GM21447 (cell line): ENCODE measurements around the gene RPL3.
"Not testable (repeated sequence)": the region's sequence is repeated elsewhere in the genome, so short reads cannot be mapped to it uniquely, and the experiment has no call there.

Source experiments
- ATAC-seq: cut with Tn5 transposase; IDR thresholded peaks from one replicate; pipeline ENCODE4 v1.9.1; 2021; ENCODE audit not compliant: unreplicated experiment

The RPL3 gene

DNA sequence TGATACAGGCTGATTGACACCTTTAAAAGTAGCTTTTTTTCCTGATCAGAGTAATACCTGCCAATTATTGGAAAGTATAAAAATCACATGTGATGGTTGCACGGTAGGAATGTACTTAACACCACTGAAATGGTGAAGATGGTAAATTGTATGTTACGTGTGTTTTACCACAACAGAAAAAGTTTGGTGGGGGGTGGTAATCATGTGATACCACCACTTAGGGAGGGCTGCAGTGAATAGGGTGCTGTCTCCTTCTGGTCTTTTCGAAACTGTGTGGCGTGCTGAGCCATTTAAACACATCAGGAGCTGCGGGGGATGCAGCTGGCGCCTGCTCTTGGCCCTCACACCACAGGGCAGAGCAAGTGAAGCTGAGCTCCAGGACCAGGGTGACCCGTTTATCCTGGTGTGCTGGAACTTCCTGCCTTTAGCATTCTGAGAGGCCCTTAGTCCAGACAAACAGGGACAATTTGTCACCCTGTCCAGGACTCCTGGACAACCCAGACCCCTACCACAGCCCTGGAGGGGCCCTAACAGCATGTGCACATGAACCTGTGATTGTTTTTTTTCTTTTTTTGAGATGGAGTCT, 33.0 kb upstream of the RPL3 start:
- ATAC-seq: no peak

DNA sequence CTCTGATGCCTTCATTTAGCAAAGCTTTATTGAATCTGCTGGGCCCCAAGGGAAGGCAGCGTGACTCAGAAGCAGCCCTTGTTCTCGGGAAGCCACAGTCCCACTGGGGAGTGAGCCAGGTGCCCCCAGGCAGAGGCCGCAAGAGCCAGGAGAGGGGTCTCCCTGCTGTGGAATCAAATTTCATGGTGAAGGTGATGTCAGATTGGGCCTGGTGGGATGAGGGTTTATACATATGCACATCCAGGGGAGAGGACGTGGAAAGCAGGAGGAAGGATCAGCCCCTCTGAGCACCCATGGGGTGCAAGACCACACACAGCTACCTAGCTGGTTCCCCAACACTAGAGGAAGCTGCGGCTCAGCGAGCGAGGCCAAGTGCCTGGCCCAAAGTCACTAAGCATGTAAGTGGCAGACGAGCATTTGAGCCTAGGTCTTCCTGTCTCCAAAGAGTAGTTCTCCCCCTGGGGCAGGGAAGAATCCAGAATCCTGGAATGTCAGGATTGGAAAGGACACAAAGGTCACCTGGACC, 32.3 kb upstream of the RPL3 start:
- ATAC-seq: no peak

DNA sequence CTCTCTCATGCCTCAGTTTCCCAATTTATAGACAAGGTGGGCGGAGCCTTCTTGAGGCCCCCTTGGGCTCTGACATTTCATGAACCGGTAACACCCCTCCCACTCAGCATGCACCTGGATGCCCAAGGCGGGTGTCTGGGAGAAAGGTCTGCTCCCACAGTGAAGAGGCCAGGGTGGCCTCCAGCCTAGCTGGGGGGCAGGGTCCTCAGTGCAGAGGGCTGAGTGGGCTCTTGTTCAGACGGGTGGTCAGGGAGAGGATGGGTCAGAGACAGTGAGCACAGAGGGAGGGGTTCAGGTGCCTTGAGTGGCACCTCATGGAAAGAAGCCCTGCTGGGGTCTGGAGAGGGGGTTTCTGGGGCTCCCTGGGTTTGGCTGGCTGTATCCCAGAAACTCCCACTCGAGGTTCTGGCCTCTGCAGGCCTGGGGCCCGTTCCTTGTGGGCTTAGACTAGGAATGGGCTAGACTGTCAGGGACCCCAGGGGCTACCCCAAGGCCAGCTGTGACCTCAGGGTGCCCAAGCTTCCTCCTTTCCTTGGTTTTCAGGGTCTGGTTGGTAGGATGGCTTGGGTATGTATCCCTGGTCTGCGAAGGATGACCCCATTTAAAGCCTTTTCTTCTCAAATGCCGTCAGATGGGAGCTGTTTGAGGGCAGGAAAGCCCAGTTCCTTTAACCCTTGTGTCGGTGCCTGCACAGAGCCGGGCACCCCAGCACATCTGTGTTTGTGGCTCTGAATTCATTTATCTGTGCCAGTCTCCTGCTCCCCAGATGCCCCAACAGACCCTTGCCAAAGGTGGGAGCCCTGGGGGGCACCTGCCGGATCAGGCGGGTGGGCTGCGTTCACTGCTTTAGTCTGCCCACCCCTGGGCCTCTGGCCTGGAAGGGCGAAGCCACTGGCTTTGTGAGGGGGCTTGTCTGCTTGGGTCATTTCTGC, 31.6 kb upstream of the RPL3 start:
- ATAC-seq: no peak

DNA sequence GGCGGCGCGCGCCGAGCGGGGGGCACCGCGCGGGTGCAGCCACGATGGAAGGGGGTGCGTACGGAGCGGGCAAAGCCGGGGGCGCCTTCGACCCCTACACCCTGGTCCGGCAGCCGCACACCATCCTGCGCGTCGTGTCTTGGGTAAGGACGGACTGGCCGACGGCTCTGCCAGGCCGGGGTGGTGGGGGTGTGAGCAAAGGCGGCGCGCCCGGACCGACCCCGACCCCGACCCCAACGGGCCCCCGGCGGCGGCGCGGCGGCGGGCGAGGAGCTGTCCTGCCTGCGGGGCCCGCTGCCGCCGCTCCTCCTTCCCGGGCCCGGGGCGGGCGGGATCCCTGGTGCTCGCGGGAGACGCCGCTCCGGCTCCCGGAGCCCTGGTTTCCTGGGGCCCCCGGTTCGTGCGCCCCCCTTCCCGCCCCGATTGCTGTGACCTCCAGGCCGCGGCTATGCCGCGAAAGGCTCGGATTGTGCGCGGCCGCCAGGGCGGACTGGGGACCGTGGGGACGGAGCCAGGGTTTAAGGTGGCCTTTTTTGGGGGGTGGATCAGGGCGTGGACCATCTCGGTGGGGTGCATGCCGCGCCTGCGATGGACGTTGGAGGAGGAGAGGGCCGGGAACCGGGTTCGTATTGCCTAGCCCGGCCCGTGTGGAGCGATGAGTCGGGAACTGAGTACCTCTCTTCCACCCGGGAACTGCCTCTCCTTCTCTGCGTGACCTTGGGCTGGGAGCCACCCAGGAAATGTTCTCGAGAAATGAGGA, 30.7 kb upstream of the RPL3 start, which contains the start of gene SYNGR1:
Gene SYNGR1 (plus strand): TSS at position 25 of the 760 bp plus-strand sequence. CDS start 20 bp downstream, at position 45.
- ATAC-seq: no peak

DNA sequence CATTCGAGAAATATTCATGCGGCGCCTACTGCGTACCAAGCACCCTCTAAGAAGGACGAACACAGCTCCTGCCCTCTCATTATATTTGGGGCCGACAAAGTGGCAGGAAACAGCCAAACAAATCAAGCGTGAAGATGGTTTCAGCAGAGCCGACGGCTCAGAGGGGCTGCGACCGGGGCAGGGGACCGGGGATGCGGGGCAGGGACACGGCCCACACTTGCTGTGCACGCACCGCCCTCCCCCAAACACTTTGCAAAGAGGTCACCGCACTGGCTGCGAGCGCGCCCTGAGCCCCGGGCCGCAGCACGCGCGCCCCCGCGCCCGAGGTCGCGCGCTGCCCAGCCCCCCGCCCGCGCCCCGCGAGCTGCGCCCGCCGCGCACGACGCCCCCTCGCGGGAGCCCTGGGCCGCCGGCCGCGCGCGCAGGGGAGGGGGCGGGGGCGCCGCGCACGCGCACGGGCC, 30.1 kb upstream of the RPL3 start:
- no peak for ATAC-seq

DNA sequence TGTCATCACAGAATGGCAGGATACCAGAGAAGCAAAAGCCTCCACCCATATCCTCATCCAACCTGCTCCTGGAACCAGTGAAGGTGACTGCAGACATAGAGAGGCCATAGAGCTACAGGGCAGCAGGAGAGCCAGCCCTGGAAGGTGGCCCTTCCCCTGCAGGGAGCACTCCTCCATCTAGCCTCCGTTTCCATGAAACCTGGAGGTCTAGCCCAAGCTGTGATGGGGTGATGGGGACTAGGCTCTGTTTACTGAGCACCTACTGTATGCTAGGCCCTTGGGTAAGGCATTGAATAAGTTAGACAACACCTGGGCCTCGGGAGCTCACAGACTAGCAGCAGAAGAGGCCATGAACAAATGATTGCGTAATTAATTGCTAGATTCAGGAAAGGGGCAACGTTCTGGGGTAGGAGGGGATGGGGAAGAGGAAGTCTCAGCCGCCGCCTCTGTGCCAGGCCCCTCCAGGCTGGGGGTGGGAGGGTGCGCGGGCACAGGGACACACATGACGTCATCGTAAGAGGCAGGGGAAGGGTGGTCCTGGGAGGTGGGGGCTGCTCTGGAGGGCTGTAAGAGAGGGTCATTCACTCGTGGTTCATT, 29.6 kb upstream of the RPL3 start:
- no peak for ATAC-seq

DNA sequence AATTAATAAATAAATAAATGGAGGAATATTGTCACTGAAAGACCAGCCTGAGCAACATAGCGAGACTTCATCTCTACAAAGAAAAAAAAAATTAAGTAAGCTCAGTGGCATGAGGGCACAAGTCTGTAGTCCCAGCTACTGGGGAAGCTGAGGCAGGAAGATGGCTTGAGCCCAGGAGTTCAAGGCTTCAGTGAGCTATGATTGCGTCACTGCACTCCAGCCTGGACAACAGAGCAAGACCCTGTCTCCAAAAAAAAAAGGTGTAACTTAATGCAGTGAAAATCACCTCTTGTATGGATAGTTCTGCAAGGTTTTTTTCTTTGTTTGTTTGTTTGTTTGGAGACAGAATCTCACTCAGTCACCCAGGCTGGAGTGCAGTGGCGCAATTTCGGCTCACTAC, 25.8 kb upstream of the RPL3 start:
- no peak for ATAC-seq

DNA sequence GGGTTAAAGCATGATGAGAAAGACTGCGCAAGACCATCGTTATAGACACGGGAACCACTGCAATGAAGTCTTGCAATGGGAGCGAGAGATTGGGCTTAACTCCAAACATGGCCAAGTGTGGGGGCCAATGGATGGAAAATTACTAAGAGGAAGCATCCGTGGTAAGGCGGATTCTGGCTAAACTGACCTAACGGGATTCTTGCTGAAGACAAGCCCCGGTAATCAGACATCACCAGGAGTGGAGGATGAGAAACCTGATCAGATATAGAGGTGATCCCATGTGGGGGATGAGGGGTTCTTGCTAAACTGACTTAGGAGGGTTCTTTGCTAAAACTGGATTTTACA, 24.6 kb upstream of the RPL3 start:
- ATAC-seq: no peak

DNA sequence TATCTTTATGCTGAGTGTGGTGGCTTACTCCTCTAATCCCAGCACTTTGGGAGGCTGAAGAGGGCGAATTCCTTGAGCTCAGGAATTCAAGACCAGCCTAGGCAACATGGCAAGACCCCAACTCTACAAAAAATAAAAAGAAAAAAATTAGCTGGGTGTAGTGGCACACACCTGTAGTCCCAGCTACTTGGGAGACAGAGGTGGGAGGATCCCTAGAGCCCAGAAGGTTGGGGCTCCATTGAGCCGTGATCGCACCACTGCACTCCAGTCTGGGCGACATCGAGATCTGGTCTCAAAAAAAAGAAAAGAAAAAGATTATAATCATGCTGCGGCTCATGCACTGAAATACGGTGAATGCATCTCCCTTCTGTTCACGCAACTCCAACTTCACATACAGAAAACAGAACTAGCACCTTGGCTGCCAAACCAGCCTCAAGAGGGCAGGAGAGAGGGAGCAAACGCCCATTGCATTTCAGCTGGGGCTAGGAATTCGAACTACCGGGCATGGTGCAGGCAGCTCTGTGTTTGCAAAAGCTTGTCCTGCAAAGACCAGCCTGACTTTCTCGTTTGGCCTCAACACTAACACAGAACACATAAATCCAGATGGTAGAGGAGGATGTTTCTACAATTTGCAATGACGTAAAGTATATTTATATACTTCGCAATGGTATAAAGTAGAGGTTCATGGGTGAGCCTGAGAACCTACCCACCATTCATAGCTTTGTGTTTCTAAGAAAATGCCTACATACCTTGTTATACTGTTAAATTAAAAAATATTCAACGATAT, 24.0 kb upstream of the RPL3 start:
- no peak for ATAC-seq

DNA sequence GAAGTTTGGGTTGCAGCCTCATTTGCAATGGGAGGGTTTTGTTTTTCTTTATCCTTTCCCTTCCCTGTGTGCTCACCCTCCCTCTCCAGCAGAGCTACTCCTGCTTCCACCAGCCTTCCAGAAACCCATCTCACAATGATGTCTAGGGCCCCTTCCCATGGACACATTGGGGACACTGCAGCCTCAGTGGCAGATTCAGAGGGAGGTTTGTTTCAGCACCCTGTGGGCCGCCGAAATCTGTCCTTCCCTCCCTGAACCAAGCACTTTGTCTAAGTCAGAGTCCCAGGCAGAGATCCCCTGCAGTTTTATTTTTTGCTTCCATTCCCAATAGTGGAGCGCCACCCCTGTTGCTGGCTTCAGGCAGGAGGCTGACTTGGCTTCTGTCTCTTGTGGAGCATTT, 21.8 kb upstream of the RPL3 start:
- no peak for ATAC-seq

DNA sequence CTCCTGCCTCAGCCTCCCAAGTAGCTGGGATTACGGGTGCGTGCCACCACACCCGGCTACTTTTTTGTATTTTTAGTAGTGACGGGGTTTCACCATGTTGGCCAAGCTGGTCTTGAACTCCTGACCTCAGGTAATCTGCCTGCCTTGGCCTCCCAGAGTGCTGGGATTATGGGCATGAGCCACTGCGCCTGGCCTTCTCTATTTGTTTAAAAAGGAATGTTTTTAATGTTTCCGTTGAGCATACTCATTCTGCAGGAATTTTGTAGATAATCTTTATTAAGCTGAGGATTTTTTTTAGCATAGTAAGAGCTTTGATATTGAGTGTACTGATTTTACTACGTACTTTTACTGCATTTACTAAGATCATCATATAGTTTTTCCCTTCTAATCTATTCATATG, 20.4 kb upstream of the RPL3 start:
- ATAC-seq: not testable (repeated sequence)

DNA sequence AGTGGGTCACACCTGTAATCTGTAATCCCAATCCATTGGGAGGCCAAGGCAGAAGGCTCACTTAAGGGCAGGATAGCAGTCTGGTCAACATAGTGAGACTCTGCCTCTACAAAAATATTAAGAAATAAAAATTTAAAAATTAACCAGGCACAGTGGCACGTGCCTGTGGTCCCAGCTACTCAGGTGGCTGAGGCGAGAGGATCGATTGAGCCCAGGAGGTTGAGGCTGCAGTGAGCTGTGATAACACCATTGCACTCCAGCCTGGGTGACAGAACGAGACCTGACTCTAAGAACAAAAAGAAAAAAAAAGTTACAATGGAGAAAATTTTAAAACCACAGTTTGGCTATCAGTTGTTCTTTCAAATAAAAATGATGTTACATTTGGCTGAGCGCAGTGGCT, 17.0 kb upstream of the RPL3 start:
- no peak for ATAC-seq

DNA sequence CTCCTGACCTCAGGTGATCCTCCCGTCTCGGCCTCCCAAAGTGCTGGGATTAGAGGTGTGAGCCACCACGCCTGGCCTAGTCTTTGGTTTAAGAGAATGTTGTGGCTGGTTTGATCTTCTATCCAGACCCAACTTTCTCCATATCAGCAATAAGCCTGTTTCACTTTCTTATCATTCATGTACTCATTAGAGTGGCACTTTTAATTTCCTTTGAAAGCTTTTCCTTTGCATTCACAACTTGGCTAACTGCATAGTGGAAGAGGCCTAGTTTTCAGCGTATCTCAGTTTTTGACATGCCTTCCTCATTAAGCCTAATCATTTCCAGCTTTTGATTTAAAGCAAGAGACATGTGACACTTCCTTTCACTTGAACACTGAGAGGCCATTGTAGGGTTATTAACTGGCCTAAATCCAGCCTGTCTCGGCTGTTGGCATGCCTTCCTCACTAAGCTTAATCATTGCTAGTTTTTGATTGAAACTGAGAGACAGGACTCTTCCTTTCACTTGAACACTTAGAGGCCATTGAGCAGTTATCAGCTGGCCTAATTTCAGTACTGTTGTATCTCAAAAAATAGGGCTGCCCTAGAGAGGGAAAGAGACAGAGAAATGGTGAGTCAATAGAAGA, 13.1 kb upstream of the RPL3 start:
- no peak for ATAC-seq

DNA sequence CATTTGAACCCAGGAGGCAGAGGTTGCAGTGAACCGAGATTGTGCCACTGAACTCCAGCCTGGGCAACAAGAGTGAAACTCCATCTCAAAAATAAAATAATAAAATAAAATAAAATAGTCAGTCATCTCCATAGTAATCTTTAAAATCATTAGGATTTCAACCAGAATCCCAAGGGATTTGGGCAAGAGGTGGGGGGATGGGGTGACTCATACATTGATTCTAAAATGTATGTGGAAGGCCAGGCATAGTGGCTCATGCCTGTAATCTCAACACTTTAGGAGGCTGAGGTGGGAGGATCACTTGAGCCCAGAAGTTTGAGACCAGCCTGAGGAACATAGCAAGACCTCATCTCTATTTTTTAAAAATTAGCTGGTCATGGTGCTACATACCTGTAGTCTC, 11.1 kb upstream of the RPL3 start:
- ATAC-seq: not testable (repeated sequence)

DNA sequence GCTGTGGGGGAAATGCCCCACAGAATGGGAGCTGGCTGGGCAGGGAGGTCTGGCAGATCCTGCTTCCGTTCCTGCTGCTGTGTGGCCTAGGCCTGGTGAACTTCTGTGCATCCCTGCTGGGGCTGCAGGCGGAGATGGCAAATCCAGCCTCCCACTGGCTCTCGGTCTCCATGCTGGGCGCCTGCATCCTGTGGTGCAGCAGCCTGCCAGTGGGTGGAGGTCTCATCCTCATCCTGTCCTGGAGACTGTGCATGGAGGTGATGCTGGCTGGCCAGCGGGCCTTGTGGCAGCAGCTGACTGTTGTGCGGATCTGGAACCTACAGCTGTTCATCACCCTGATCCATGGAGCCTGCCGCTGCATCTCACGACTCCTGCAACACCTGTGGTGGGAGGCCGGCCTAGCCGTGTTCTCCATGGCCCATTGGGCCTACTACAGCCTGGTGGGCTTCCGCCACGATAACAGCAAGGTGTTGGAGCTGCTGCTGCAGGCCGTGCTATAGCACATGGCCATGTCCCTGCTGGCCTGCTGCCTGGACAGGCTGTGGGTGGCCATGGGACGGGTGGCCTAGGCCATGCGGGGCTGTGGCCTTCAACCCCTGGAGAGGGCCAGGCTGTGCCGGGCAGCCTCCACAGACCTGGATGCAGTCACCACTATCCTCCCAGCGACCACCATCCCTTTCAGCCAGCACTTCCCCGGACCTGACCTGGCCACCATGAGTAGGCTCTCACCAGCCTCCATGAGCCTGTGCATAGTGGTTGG, 8.8 kb upstream of the RPL3 start:
- ATAC-seq: no peak

DNA sequence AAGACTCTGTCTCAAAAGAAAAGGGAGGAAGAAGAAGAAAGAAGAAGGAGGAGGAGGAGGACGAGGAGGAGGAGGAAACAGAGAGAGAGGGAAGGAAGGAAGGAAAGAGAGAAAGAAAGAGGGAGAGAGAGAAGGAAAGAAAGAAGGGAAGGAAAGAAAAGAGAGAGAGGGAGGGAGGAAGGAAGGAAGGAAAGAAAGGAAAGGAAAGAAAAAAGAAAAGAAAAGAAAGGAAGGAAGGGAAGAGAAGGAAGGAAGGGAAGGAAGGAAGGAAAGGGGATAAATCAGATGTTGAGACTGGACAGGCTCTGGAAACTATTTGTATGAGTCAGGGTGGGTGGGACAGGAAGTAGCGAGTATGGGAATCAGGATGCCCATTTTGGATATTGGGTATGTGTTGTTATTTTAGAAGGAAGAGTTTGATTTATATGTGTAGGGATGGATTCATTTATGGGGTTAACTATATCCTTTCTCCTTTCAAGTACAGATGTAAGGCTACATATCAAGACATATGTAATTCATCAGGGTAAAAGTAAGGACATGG, 6.0 kb upstream of the RPL3 start:
- no peak for ATAC-seq

DNA sequence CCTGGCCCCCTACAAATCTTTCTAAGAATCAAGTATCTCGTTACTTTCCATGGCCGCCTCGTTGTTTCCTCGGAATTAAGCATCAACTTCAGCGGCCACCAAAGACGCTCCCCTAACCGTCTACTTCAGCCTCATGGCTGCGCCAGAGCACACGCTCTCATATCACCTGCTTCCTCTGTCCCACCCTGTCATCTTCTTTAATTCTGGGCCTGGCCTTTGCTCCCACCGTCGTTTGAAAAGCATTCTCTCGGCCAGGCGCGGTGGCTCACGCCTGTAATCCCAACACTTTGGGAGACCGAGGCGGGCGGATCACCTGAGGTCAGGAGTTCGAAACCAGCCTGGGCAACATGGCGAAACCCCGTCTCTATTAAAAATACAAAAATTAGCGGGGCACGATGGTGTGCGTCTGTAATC, 1.2 kb upstream of the RPL3 start:
- ATAC-seq: not testable (repeated sequence)

DNA sequence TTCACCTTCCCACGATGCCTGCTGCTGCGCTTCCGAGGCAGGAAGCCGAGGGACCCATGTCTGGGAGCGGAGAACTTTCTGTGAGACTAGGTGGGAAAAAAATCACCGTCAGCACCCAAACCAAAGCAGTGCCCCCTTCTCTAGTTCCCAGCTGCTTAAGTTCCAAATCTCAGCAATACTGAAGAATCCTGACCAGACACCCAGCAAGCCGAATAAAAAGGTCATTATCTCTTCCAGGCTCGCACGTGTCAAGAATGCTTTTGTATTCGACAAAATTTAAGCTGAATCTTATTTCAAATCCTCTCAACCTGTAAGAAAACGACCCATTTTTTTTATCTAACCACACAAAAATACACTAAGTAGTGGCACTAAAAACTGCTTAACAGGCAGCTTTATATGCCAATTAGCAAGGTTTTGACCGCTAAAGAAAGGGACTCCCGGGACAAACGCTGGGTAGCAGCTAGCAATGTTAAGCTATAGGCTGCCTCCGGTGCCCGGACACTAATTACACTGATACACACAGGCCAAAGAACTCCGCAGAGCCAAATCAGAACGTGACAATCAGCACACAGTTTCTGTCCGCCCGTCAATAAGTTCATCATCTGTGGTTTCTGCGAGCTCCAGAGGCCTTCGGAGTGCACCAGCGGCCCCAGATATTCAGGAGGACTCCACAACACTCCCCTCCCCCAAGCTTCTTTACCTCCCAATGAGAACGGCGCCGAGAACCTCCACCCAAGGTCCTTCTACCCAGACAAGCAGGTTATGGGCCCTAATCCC, 728 bp downstream of the RPL3 start:
- peak; percentile 22 for ATAC-seq
